ENCODE data around the gene FXYD7.
A peak's percentile ranks its signal among the peaks of the same experiment; 100 is the strongest.
"Not testable (repeated sequence)": the region's sequence is repeated elsewhere in the genome, so short reads cannot be mapped to it uniquely, and the experiment has no call there.

The FXYD7 gene, protein sequence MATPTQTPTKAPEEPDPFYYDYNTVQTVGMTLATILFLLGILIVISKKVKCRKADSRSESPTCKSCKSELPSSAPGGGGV

DNA sequence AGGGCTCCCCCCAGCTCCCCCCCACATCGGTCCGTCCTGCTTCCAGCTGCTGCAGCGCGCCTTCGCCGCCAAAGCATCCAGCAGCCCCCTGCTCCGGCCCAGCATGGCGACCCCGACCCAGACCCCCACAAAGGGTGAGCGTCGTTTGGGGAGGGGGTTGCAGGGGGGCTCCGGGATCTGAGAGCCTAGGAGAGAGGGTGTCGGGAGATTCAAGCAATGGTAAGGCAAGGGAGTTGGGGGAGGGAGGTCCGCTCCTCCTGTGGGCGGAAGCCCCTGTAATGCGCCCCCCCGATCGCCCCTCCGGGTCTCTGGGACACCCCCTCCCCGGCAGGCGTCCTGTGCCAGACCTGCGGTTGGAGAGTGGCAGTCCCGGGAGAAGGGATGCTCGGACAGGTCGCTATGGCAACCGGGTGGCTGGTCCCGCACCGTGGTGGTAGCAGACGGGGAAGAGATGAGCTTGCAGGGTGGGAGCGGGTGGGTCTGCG is at the start of gene FXYD7:
Gene FXYD7 (plus strand): TSS at position 25 of the 485 bp plus-strand sequence. CDS start 79 bp downstream, at position 104.
- peak in 14 of 56 donors; percentile 19 to 47 (median 32) for DNase-seq

DNA sequence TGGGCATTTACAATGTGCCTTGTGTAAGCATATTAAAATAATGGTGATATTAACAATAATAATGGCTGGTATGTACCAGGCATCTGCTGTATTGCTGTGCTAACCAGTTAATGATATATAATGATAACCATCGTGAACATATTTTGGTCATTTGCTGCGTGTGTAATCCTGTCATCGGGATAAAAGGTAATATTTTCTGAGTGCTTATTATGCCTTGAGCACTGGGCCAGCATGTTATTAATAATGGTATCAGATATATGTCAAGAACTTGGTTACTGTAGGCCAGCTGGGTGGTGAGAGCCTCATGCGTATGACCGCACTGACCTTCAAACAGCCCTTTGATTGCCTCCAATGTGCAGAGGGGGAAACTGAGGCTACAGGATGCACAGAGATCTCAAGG is 49.6 kb upstream of the FXYD7 start:
- DNase-seq, result no peak

DNA sequence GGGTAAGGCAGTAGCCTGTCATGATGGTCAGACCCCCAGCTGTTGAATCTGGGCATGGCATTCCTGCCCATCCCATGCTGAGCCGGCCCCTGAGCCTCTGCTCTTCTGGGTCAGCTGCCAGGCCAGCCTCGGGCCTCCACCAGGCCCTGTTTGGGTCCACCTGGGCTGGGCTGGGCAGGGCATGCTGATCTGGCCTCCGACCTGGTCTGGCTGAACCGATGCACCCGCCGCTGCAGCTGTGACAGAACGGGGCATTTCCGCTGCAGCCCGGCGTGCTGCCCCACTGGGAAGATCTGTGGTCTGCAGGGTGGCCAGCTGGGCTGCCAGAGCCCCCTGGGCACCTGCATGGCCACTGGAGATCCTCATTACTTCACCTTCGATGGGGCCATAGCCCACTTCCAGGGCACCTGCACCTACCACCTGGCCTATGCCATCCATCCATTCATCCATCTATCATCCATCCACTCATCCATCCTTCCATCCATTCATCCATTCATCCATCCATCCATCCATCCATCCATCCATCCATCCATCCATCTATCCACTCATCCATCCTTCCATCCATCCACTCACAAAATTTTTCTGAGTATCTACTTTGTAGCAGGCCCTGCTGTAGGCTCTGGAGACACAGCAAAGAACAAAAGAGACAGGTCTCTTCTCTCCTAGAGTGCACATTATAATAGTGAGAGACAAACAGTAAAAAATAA is 49.0 kb upstream of the FXYD7 start:
- DNase-seq, result no peak

DNA sequence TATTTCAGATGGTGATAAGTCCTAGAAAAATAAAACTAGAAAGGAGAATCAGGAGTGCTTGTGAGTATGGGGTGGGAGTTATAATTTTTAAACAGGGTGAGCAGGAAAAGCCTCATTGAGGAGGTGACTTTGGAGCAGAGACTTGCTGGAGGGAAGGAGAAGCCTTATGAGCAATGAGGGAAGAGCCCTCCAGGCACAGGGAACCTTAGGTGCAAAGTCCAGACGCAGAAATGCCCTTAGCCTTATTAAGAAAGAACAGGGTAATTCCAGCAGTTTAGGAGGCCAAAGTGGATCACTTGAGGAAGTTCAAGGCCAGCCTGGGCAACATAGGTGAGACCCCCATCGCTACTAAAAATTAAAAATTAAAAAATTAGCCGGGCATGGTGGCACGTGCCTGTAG is 48.4 kb upstream of the FXYD7 start:
- DNase-seq, result no peak

DNA sequence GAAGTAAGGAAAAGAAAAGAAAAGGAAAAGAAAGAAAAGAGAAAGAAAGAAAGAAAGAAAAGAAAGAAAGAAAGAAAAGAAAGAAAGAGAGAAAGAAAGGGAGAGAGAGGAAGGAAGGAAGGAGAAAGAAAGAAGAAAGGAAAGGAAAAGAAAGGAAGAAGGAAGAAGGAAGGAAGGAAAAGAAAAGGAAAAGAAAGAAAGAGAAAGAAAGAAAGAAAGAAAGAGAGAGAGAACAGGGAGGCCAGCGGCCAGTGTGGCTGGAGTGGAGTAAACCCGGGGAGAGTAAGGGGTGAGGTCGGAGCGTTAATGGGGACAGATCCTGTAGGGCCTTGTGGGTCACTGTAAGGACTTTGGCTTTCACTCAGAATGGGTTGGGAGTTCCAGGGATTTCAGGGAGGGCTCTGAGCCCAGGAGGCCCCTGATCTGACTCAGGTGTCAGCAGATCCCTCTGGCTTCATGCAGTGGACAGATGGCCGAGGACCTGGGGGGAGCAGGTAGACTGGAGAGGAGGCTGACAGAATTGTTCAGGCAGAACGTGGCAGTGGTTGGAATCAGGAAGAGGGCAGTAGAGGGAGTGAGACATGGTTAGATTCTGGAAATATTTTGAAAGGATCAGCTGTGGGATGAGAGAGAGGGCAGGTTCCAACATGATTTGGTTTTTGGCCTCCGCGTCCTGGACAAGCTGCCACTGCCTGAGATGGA is 47.2 kb upstream of the FXYD7 start:
- DNase-seq, result no peak

DNA sequence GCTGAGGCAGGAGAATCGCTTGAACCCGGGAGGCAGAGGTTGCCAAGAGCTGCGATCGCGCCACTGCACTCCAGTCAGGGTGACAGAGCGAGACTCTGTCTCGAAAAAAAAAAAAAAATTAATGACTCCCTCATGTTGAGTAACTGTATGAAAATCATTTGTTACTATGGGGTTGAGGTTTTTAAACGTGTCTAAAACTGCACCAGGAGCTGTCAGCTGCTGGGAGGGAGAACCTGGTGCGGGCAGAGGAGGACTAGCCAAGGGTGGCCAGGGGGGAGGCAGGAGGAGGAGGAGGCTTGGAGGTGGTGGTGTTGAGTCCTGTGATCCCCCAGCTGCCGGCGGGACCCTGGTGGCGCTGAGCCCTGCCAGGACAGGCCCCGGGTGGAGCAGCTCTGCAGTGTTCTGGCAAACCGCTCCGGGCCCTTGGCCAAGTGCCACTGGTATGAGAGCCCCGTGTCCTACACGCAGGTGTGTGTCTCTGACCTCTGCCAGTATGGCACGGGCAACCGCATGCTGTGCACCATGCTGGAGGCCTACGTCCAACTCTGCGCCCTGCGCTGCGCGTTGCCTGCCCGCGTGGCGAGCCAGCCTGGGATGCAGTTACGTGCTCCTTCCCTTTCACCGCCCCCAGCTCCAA is 44.5 kb upstream of the FXYD7 start:
- DNase-seq, result peak in 3 of 56 donors; percentile 16 to 64 (median 28)

DNA sequence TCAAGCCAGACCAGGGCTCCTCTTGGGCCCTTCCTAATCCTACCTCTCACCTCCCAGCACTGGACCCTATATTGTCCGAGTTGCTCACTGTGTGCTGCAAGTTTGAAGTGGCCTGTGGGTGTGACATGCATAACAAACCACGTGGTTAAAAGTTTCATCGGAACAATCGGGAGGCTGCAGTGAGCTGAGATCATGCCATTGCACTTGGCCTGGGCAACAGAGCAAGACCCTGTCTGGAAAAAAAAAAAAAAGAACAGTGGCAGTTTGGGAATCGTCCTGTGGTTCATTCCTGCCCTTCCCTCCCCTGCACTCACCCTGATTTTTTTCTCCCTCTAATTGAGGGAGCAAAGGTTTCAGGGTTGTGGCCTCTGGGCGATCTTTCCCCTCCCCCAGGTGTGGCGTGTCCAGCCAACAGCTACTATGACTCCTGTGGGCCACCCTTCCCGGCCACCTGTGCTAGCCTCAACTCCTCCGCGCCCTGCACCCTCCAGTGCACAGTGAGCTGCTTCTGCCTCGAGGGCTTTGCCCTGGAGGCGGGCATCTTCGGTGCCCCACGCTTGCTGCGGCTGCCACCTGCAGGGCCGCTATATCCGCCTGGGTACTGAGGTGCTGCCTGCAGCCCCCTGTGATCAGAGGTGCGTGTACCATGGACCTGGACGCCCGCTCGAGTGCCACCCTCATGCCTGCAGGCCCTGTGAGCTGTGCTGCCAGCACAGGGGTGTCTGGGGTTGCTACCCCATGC is 43.7 kb upstream of the FXYD7 start:
- DNase-seq, result no peak

DNA sequence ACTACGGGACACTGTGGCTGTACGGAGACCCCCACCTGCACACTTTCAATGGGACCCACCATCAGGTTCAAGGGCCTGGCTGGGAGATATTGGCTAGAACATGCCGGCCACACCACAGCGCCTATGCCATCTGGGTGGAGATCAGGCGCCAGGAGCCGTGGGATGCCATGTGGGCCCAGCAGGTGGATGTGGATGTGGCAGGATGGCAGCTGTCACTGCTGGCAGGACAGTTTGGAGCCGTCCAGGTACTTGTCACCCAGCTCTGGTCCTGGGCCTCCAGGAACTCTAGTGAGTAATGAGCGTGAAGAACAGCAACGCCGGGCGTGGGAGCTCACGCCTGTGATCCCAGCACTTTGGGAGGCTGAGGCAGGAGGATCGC is 43.2 kb upstream of the FXYD7 start:
- DNase-seq, result no peak

DNA sequence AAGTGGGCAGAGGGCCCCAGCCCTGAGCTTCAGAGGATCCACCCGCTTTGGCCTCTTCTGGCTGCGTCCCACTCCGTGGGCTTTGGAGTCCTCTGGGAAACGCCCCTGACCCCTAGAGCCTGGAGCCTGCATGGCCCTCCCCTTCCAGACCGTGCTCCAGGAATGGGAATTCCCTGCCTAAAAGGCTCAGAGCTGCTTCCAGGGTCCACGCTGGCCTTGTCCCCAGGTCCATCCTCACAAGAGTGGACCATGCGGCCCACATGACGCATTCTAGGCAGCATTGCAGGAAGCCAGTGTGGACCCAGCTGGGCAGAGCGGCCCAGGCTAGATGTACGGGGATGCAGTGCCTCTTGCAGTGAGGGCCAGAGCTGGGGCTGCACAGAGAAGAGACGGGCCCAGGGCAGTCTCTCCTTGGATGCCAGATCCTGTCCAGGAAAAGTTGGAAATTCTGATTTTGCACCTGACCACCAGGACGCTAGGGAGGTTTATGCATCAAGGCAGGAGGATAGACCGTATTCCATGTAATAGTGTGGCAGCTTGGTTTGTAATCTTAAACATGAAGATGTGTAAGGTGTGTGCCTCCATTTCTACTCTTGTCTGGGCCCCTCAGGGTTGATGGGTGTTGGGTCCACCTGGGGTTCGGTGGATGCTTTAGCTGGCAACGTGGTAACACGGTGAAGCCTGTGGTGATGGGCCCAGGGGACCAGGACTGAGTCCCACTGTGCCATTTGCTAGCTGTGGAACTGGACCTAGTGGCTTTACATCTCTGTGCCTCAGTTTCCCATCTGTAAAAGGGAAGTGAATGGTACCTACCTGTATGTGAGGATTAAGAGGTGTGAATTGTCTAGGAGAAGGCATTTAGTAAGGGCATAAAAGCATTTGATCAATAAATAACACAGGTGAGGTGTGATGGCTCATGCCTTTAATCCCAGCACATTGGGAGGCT is 42.2 kb upstream of the FXYD7 start:
- DNase-seq, result no peak

DNA sequence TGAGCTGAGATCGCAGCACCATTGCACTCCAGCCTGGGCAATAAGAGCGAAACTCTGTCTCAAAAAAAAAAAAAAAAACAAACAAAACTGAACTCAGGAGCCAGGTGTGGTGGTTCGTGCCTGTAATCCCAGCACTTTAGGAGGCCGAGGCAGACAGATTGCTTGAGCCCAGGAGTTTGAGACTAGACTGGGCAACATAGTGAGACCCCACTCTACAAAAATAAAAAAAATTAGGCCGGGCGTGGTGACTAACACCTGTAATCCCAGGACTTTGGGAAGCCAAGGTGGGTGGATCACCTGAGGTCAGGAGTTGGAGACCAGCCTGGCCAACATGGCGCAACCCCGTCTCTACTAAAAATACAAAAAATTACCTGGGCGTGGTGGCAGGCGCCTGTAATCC is 41.1 kb upstream of the FXYD7 start:
- DNase-seq, result not testable (repeated sequence)

DNA sequence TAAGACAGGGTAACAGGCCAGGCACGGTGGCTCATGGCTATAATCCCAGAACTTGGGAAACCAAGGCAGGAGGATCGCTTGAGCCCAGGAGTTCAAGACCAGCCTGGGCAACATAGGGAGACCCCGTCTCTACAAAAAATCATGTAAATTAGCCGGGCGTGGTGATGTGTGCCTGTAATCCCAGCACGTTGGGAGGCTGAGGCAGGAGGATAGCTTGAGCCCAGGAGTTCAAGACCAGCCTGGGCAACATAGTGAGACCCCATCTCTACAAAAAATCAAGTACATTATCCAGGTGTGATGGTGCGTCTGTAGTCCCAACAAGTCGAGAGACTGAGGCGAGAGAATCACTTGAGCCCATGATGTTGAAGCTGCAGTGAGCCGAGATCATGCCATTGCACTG is 39.4 kb upstream of the FXYD7 start:
- not testable (repeated sequence) for DNase-seq

DNA sequence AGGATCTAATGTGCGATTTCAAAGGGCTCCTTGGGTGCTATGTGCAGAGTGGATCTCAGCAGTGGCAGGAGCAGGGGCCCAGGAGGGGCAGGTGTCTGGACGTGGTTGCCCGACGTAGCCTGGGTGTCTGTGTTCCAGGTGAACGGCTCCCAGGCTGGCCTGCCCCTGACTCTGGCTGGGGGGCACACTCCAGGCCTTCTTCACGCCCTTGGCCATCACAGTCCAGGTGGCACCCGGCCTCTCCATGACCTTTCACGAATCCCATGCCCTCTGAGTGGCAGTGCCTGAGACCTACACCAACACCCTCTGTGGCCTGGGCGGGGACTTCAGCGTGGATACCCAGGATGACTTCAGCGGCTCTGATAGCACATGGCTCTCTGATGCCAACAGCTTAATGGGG is 38.7 kb upstream of the FXYD7 start:
- no peak for DNase-seq

DNA sequence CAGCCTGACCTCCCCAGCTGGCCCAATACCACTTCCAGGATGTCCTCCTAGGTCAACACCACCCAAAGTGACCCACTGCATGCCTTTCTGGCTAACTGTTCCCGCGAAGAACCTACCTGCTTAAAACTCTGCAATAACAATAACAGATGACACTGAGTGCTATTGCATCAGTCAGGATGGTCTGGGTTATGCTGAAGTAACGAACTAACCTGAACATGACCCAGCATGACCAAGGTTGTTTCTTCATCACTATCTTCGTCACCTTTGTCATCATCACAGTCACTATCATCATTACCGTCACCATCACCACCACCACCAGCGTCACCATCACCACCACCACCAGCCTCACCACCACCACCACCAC is 38.0 kb upstream of the FXYD7 start:
- DNase-seq, result no peak

DNA sequence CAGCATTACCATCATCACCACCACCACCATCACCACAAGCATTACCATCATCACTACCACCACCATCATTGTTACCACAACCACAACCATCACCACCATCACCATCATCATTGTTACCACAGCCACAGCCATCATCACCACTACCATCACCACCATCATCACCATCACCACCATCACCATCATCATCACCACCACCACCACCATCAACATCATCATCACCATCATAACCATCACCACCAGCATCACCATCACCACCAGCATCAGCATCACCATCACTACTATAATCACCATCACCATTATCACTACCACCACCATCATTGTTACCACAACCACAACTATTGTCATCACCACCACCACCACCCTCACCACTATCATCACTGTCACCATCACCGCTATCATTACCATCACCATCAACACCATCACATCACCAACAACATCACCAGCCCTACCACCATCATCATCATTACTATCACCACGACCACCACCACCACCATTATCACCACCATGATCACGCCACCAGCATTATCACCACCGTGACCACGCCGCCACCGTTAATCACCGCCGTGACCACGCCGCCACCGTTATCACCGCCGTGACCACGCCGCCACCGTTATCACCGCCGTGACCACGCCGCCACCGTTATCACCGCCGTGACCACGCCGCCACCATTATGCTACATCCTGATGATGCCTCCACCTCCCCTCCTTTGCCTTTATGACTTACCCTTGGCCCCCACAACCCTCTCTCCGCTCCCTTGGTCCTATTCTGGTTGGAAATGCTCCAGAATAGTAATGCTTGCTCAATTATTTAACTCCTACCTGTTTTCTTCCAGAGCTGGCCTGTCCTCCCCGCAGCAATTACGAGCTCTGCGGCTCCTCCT is 37.4 kb upstream of the FXYD7 start:
- no peak for DNase-seq

DNA sequence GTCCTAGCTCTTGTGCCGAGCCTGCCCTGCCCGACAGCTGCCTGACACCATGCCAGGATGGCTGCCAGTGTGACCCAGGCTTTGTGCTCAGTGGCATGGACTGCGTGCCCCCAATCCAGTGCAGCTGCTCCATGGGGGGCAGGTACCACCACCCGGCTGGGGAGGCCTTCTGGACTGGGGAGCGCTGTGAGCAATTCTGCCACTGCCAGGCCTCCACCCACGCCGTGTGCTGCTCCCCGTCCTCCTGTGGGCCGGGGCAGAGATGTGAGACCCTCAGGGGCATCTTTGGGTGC is 36.8 kb upstream of the FXYD7 start:
- peak in 49 of 56 donors; percentile 16 to 90 (median 71) for DNase-seq

DNA sequence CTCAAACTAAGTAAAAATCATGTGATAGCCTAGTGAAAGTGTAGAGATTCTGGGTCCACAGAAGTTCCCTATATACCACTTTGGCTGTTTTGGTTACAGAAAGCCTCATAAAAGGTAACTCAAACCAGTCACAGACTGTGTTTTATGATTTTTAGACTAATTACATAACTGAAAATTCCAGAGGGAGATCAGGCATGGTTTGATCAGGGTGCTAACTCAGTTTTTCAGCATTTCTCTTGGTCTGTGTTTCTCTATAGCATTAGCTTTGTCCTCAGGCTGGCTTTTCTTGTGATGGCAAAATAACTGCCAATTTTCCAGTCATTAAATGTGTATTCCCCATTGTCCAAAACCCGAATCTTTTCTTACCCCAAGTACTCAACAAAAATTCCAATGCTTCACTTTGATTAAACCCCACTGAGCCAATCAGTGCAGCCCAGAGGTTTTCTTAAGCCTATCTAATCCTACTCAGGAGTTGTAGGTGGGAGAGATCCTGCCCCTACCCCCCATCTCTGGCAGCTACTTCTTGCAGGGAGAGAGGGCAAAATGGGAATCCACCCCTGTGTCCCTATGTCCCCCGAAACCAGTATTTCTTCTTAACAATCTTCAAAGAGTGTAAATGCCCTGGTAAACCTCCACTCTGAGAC is 36.0 kb upstream of the FXYD7 start:
- no peak for DNase-seq

DNA sequence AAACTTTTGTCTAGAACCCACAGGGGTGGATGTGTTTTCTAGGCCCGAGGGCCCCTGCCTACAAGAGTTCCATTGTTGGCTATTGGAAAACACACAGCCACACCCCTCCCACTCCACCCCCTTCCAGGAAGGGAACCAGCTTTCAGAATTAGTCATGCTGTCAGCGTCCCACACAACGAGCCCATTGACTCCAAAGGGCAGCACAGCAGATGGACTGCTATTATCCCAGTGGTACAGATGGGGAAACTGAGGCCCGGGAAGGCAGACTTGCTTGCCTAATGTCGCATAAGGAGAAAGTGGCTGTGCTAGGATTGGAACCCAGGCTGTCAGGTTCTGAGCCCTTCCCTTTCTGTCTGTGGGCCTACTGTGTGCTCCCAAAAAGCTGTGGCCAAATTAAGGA is 35.5 kb upstream of the FXYD7 start:
- DNase-seq, result peak in 53 of 56 donors; percentile 24 to 94 (median 77)

DNA sequence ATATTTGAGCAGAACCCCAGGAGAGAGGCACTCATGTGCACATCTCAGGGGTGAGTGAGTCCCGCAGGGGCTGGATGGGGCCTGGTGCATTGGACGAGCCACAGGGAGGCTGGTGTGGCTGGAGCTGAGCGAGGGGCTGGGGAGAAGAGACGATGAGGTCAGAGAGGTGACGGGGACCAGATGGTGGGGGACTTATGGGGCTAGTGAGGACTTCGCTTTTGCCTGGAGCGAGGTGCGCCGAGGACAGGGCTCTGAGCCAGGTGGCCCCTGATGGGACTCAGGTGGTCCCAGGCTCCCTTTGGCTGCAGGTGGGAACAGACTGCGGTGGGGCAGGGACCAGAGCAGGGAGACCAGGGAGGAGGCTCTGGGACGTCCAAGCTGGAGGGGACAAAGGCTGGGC is 34.3 kb upstream of the FXYD7 start:
- no peak for DNase-seq
